DOHH2 (cell line): ENCODE results near the gene MAP2K3.
"Not testable (repeated sequence)": the region's sequence is repeated elsewhere in the genome, so short reads cannot be mapped to it uniquely, and the experiment has no call there.

Experiments used
- H3F3A ChIP-seq: fragments of 200-600 bp; sonication (generic), shearing (Covaris generic); 2 replicates; pipeline ENCODE4 v1.6.0; 2016; ENCODE audit warnings: antibody characterized with exemption, mild to moderate bottlenecking; ENCODE audit not compliant: control insufficient read depth, insufficient read depth
- H3K27ac ChIP-seq: fragments of 200-600 bp; sonication (generic); 2 replicates; pipeline ENCODE4 v1.5.1; 2014; ENCODE audit warnings: low read depth, mild to moderate bottlenecking, low read length, moderate library complexity
- H3K27me3 ChIP-seq: fragments of 200-600 bp; sonication (generic); 2 replicates; pipeline ENCODE4 v1.6.1; 2014; ENCODE audit warnings: mild to moderate bottlenecking, low read length, mixed read lengths; ENCODE audit not compliant: control insufficient read depth
- H3K36me3 ChIP-seq: fragments of 200-600 bp; sonication (generic); 2 replicates; pipeline ENCODE4 v1.6.1; 2014; ENCODE audit warnings: mild to moderate bottlenecking, low read length, moderate library complexity, mixed read lengths; ENCODE audit not compliant: control insufficient read depth
- H3K4me1 ChIP-seq: fragments of 200-600 bp; sonication (generic); 2 replicates; pipeline ENCODE4 v1.6.1; 2014; ENCODE audit warnings: mild to moderate bottlenecking, low read length, mixed read lengths; ENCODE audit not compliant: control insufficient read depth
- H3K4me2 ChIP-seq: fragments of 200-600 bp; sonication (generic); 2 replicates; pipeline ENCODE4 v1.6.0; 2014; ENCODE audit warnings: mild to moderate bottlenecking, low read length, moderate library complexity
- H3K4me3 ChIP-seq: fragments of 200-600 bp; sonication (generic); 2 replicates; pipeline ENCODE4 v1.5.1; 2014; ENCODE audit warnings: mild to moderate bottlenecking, low read length, mixed read lengths
- H3K79me2 ChIP-seq: fragments of 200-600 bp; sonication (generic); 2 replicates; pipeline ENCODE4 v1.6.1; 2014; ENCODE audit warnings: mild to moderate bottlenecking, low read length, mixed read lengths; ENCODE audit not compliant: control insufficient read depth
- H3K9me2 ChIP-seq: fragments of 200-600 bp; sonication (generic); replicated peaks from 2 replicates; pipeline ENCODE4 v1.6.1; 2014; ENCODE audit warnings: mild to moderate bottlenecking, low read length, mixed read lengths; ENCODE audit not compliant: control insufficient read depth
- H3K9me3 ChIP-seq: fragments of 200-600 bp; sonication (generic); 2 replicates; pipeline ENCODE4 v1.6.1; 2014; ENCODE audit warnings: antibody characterized with exemption, low read length, mixed read lengths; ENCODE audit not compliant: control insufficient read depth, insufficient read depth
- H4K20me1 ChIP-seq: fragments of 200-600 bp; sonication (generic); 2 replicates; pipeline ENCODE4 v1.6.0; 2014; ENCODE audit warnings: low read depth, mild to moderate bottlenecking, antibody characterized with exemption, low read length, moderate library complexity; ENCODE audit not compliant: control insufficient read depth, insufficient read depth
- EZH2phosphoT487 ChIP-seq: fragments of 200-600 bp; sonication (generic); IDR thresholded peaks from 2 replicates; pipeline ENCODE4 v1.6.1; 2017; ENCODE audit warnings: borderline replicate concordance, mild to moderate bottlenecking, antibody characterized with exemption, low read length, moderate library complexity, mixed read lengths
- TF ChIP-seq, protein P1 (sequence below): fragments of 200-600 bp; sonication (generic); IDR thresholded peaks from one replicate; pipeline ENCODE4 v1.5.1; 2014; ENCODE audit warnings: antibody characterized with exemption, mild to moderate bottlenecking, low read depth, low read length; ENCODE audit not compliant: poor library complexity, severe bottlenecking

Gene MAP2K3

GRCh38 chr17:21303441-21304065 lies 19.0 kb downstream of the MAP2K3 start:
- peaks cover 14% of the 10 kb centered on the region; the same call in 1 of the 2 replicates for H3K36me3 ChIP-seq
- no peak overlapping the region for H3K4me2 ChIP-seq
- no peaks in the 10 kb centered on the region for H4K20me1 ChIP-seq
- H3K27ac ChIP-seq, result no peak overlapping the region
- H3K9me3 ChIP-seq, result no peaks in the 10 kb centered on the region
- no peaks in the 10 kb centered on the region for H3K79me2 ChIP-seq
- H3K4me1 ChIP-seq, result no peaks in the 10 kb centered on the region
- H3K27me3 ChIP-seq, result no peaks in the 10 kb centered on the region
- TF ChIP-seq EZH2phosphoT487, result no peak
- TF ChIP-seq, protein P1, sequence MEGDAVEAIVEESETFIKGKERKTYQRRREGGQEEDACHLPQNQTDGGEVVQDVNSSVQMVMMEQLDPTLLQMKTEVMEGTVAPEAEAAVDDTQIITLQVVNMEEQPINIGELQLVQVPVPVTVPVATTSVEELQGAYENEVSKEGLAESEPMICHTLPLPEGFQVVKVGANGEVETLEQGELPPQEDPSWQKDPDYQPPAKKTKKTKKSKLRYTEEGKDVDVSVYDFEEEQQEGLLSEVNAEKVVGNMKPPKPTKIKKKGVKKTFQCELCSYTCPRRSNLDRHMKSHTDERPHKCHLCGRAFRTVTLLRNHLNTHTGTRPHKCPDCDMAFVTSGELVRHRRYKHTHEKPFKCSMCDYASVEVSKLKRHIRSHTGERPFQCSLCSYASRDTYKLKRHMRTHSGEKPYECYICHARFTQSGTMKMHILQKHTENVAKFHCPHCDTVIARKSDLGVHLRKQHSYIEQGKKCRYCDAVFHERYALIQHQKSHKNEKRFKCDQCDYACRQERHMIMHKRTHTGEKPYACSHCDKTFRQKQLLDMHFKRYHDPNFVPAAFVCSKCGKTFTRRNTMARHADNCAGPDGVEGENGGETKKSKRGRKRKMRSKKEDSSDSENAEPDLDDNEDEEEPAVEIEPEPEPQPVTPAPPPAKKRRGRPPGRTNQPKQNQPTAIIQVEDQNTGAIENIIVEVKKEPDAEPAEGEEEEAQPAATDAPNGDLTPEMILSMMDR, result no peak
- H3F3A ChIP-seq, result no peaks in the 10 kb centered on the region
- H3K4me3 ChIP-seq, result no peak overlapping the region
- no peaks in the 10 kb centered on the region for H3K9me2 ChIP-seq

DNA sequence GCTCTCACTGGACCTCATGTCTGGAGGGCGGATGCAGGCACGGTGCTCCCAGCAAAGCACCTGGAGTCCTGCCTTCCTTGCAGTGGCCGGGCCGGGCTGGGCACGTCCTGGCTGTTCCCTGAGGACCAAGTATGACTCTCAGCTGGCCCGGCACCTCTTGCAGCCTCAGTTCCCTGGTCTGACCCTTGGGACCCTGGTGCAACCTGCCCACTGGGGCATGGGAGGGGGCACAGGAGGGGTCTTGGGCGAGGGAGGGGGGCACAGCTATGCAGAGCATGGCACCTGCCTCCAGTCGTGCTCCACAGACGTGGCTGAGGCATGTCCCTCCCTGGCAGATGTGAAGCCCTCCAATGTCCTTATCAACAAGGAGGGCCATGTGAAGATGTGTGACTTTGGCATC lies 19.6 kb downstream of the MAP2K3 start:
- TF ChIP-seq, protein P1, result no peak
- TF ChIP-seq EZH2phosphoT487, result no peak
- no peaks in the 10 kb centered on the region for H3K27me3 ChIP-seq
- peaks cover 14% of the 10 kb centered on the region; the same call in 1 of the 2 replicates for H3K36me3 ChIP-seq
- no peak overlapping the region for H3K27ac ChIP-seq
- no peaks in the 10 kb centered on the region for H3K79me2 ChIP-seq
- H3K4me2 ChIP-seq, result no peak overlapping the region
- H3K9me2 ChIP-seq, result no peaks in the 10 kb centered on the region
- no peaks in the 10 kb centered on the region for H4K20me1 ChIP-seq
- H3F3A ChIP-seq, result no peaks in the 10 kb centered on the region
- H3K4me1 ChIP-seq, result no peaks in the 10 kb centered on the region
- H3K4me3 ChIP-seq, result no peak overlapping the region
- no peaks in the 10 kb centered on the region for H3K9me3 ChIP-seq

DNA sequence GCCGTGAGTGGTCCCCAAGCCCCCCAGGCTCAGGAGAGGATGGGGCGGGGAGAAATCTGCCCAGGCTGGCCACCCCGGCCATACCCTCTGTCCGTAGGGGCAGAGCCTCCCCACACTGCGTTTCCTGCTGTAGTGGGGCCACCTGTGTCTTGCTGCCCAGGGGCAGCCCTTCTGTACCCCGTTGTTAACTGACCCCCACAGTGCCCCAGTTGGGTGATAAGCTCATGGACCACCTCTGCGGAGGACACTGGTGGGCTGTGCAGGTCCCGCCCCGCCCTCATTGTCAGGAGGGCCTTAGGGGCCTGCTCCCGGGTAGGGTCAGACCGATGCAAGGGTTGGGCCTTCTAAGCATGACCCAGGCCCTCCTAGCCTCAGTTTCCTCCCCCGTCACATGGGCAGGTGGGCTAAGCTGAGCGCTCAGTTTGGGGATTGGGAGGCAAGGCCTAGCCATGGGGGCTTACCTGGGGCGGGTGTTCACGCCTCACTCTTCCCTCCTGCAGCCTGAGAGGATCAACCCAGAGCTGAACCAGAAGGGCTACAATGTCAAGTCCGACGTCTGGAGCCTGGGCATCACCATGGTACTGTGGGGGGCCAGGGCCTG lies 20.1 kb downstream of the MAP2K3 start:
- H3K9me2 ChIP-seq, H3K4me2 ChIP-seq, H4K20me1 ChIP-seq, H3K79me2 ChIP-seq, H3K9me3 ChIP-seq, H3K4me3 ChIP-seq, H3K27ac ChIP-seq, H3K27me3 ChIP-seq, H3F3A ChIP-seq, H3K4me1 ChIP-seq: not testable (repeated sequence)
- H3K36me3 ChIP-seq, result peaks cover 14% of the 10 kb centered on the region; the same call in 1 of the 2 replicates

DNA sequence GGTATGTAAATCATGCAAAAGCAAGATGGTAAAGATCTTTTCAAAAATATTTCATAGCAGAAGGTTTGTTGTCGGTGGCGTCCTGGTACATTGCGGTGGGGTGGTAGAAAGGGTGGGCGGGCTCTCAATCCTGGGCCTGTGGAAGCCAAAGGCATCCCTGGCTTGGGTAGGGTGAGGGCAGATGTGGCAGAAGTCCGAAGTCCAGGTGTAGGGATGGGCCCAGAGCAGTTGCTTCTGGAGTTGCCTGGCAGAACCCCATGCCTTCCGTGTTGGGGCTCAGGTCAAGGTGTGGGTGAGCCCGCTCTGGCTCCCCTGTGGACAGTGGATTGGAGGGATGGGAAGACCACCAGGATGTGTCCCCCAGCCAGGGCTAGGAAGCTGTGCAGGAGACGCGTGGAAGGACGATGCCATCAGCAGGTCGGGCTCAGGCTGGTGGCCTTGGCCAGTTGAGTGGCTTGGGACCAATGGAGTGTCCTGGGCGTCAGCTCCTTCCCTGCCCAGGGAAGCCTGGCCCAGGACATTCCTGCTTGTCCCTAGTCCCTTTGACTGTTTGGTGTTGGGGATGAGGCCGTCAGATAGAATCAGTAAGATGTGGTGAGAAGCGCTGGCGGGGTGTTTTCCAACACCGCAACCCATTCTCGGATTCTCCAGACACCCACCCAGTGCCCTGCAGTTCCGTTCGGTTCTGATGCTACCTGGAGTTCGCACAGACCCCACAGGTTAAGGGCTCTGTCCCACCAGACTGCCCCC lies 21.1 kb downstream of the MAP2K3 start:
- H3K9me2 ChIP-seq, H3K27ac ChIP-seq, H3K4me2 ChIP-seq, H3K36me3 ChIP-seq, H3F3A ChIP-seq, H3K9me3 ChIP-seq, H3K4me3 ChIP-seq, H3K79me2 ChIP-seq, H3K27me3 ChIP-seq, H3K4me1 ChIP-seq, H4K20me1 ChIP-seq: not testable (repeated sequence)

- not testable (repeated sequence) for H3K4me1 ChIP-seq, H4K20me1 ChIP-seq, H3F3A ChIP-seq, H3K27ac ChIP-seq, H3K9me3 ChIP-seq, H3K27me3 ChIP-seq, H3K4me3 ChIP-seq, H3K4me2 ChIP-seq, H3K79me2 ChIP-seq, H3K9me2 ChIP-seq, H3K36me3 ChIP-seq
Observed at GRCh38 chr17:21306611-21307272, 22.2 kb downstream of the MAP2K3 start.

- H3K4me3 ChIP-seq, H3K9me3 ChIP-seq, H3K4me2 ChIP-seq, H3K36me3 ChIP-seq, H3K9me2 ChIP-seq, H3K4me1 ChIP-seq, H4K20me1 ChIP-seq, H3K27me3 ChIP-seq, H3F3A ChIP-seq, H3K27ac ChIP-seq, H3K79me2 ChIP-seq: not testable (repeated sequence)
Observed at GRCh38 chr17:21307273-21307625, 22.7 kb downstream of the MAP2K3 start.
